GM21717 (cell line): ENCODE results near the gene SOX9.
"Not testable (repeated sequence)": the region's sequence is repeated elsewhere in the genome, so short reads cannot be mapped to it uniquely, and the experiment has no call there.

Experiments
- ATAC-seq: cut with Tn5 transposase; IDR thresholded peaks from one replicate; pipeline ENCODE4 v1.9.1; 2021; ENCODE audit warnings: mild to moderate bottlenecking, moderate library complexity; ENCODE audit not compliant: unreplicated experiment

Gene SOX9

GRCh38 chr17:72110942-72111318, 9.9 kb upstream of the SOX9 start:
- no peak for ATAC-seq

- ATAC-seq = no peak
Measured at GRCh38 chr17:72111336-72111923, 9.4 kb upstream of the SOX9 start.

GRCh38 chr17:72111926-72112325, 8.9 kb upstream of the SOX9 start:
- not testable (repeated sequence) for ATAC-seq

- ATAC-seq = no peak
Measured at GRCh38 chr17:72113751-72114150, 7.1 kb upstream of the SOX9 start.

GRCh38 chr17:72115781-72116525, 4.9 kb upstream of the SOX9 start:
- no peak for ATAC-seq

- ATAC-seq = no peak
Measured at GRCh38 chr17:72116661-72117521, 3.9 kb upstream of the SOX9 start.

GRCh38 chr17:72117535-72118334, 3.1 kb upstream of the SOX9 start:
- no peak for ATAC-seq

GRCh38 chr17:72118335-72119076, 2.3 kb upstream of the SOX9 start:
- no peak for ATAC-seq

GRCh38 chr17:72119077-72119872, 1.5 kb upstream of the SOX9 start:
- ATAC-seq = no peak

GRCh38 chr17:72119873-72120641, 763 bp upstream of the SOX9 start:
- no peak for ATAC-seq

- ATAC-seq = no peak
Measured at GRCh38 chr17:72121164-72122009, 567 bp downstream of the SOX9 start.

GRCh38 chr17:72122010-72122764, 1.4 kb downstream of the SOX9 start:
- ATAC-seq = no peak

GRCh38 chr17:72122765-72123529, 2.1 kb downstream of the SOX9 start:
- no peak for ATAC-seq

GRCh38 chr17:72123530-72124437, 3.0 kb downstream of the SOX9 start:
- ATAC-seq = no peak

GRCh38 chr17:72124438-72124775, 3.6 kb downstream of the SOX9 start:
- ATAC-seq = no peak
